ENCODE results near the gene NSDHL.

DNA sequence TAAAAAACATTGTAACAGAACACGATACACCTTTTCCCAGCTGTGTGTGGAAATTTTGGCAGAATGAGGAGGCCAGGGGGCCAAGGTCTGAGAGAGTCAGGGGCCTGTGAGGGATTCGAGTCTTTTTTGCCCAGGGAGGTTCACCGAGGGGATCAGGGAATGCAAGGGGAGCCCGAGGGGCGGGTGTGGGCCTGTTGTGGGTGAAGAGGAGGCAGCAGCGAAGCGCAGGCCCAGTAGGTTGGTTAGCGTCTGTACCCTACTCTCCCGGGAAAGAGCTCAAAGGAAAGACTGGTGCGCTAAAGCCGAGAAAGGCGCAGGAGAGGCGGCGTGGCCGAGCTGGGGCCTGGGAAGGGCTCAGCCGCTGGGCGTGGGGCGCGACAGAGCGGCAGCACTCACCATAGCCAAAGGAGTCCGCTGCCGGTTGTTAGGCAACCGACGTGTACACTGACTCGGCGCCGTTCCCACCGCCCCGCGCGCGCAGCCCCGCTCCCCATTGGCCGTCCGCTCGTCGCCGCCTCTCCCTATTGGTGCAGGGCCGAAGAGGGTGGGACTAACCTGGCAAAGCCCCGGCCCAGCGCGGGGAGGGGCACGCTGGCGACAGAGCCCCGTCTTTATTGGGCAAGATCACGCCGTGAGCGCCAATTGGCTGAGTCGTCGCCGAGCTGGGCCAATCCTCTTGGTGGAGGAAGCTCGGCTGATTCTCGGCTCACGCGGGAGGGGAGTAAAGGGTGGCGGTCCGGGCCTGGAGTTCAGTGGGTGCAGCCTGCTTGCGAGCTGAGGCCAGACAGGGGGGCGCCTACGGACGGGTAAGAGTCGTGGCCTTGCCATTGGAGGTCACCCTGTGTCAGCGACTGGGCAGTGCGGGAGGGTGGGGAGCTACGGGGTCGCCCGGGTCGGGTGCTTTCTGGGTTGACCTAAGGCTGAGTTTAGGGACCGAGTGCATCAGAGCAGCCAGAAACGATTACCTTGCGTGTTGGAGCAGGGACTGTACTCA lies at the start of gene NSDHL, which contains the start of gene CETN2:
- TF ChIP-seq, protein P1, sequence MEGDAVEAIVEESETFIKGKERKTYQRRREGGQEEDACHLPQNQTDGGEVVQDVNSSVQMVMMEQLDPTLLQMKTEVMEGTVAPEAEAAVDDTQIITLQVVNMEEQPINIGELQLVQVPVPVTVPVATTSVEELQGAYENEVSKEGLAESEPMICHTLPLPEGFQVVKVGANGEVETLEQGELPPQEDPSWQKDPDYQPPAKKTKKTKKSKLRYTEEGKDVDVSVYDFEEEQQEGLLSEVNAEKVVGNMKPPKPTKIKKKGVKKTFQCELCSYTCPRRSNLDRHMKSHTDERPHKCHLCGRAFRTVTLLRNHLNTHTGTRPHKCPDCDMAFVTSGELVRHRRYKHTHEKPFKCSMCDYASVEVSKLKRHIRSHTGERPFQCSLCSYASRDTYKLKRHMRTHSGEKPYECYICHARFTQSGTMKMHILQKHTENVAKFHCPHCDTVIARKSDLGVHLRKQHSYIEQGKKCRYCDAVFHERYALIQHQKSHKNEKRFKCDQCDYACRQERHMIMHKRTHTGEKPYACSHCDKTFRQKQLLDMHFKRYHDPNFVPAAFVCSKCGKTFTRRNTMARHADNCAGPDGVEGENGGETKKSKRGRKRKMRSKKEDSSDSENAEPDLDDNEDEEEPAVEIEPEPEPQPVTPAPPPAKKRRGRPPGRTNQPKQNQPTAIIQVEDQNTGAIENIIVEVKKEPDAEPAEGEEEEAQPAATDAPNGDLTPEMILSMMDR (IDR thresholded peaks at IDR 0.05) = no peak
- TF ChIP-seq POLR2A (IDR thresholded peaks at IDR 0.05) = no peak
- peak in 2 of 3 donors; percentile 42 to 58 for TF ChIP-seq POLR2AphosphoS5 (IDR thresholded peaks at IDR 0.05)
